Neural progenitor cell (in vitro differentiated cells): ENCODE measurements around the gene INTS4. TPM values are rescaled to one million over a fixed set of nuclear protein-coding genes. Genes with fewer than 3 reads are reported as not detected.

Experiments used
- DNase-seq: peaks from one replicate; pipeline ENCODE4 v3.0.0-alpha.2; 2016; ENCODE audit warnings: low spot score
- H2AFZ ChIP-seq: fragments of 200-600 bp; sonication (generic); replicated peaks from 2 replicates; pipeline ENCODE4 v1.6.1; 2016; ENCODE audit warnings: antibody characterized with exemption
- H3F3A ChIP-seq: fragments of 200-600 bp; sonication (generic); 2 replicates; pipeline ENCODE4 v1.6.1; 2016; ENCODE audit warnings: antibody characterized with exemption, low read depth
- H3K27ac ChIP-seq: fragments of 200-600 bp; sonication (generic); 2 replicates; pipeline ENCODE4 v1.5.1; 2016; ENCODE audit warnings: mild to moderate bottlenecking
- H3K27me3 ChIP-seq: fragments of 200-600 bp; sonication (generic); 2 replicates; pipeline ENCODE4 v1.6.1; 2016; ENCODE audit warnings: mild to moderate bottlenecking, moderate library complexity
- H3K36me3 ChIP-seq: fragments of 200-600 bp; sonication (generic); 2 replicates; pipeline ENCODE4 v1.5.1; 2016
- H3K4me1 ChIP-seq: fragments of 200-600 bp; sonication (generic); 2 replicates; pipeline ENCODE4 v1.6.1; 2016; ENCODE audit warnings: mixed run types
- H3K4me2 ChIP-seq: fragments of 200-600 bp; sonication (generic); 2 replicates; pipeline ENCODE4 v1.6.1; 2016
- H3K4me3 ChIP-seq: fragments of 200-600 bp; sonication (generic); 2 replicates; pipeline ENCODE4 v1.5.1; 2016
- H3K79me2 ChIP-seq: fragments of 200-600 bp; sonication (generic); 2 replicates; pipeline ENCODE4 v1.6.1; 2016; ENCODE audit warnings: low read depth
- H3K9ac ChIP-seq: fragments of 200-600 bp; sonication (generic); 2 replicates; pipeline ENCODE4 v1.6.1; 2016
- H3K9me3 ChIP-seq: fragments of 200-600 bp; sonication (generic); 2 replicates; pipeline ENCODE4 v1.5.1; 2016; ENCODE audit warnings: low read depth
- H4K20me1 ChIP-seq: fragments of 200-600 bp; sonication (generic); 2 replicates; pipeline ENCODE4 v1.6.1; 2016; ENCODE audit warnings: low read depth
- H3K27ac Mint-ChIP-seq: 3 replicates; pipeline ENCODE4 v1.8.0; 2021; ENCODE audit warnings: mixed read lengths
- H3K27me3 Mint-ChIP-seq: 2 replicates; pipeline ENCODE4 v1.8.0; 2022; ENCODE audit warnings: low read depth, mild to moderate bottlenecking, inconsistent platforms, moderate library complexity, mixed read lengths; ENCODE audit not compliant: insufficient read depth
- H3K36me3 Mint-ChIP-seq: 3 replicates; pipeline ENCODE4 v1.8.0; 2021; ENCODE audit warnings: mixed read lengths
- H3K4me1 Mint-ChIP-seq: 3 replicates; pipeline ENCODE4 v1.8.0; 2021; ENCODE audit warnings: mixed read lengths
- H3K4me3 Mint-ChIP-seq: 3 replicates; pipeline ENCODE4 v1.8.0; 2021; ENCODE audit warnings: mild to moderate bottlenecking, moderate library complexity, mixed read lengths
- H3K9me3 Mint-ChIP-seq: 3 replicates; pipeline ENCODE4 v1.8.0; 2020; ENCODE audit warnings: mixed read lengths
- CTCF ChIP-seq: fragments of 200-600 bp; sonication (generic); IDR thresholded peaks from 2 replicates; pipeline ENCODE4 v1.5.1; 2017; ENCODE audit warnings: antibody characterized with exemption, mild to moderate bottlenecking
- EZH2 ChIP-seq: fragments of 200-600 bp; sonication (generic); IDR thresholded peaks from 2 replicates; pipeline ENCODE4 v1.6.1; 2017; ENCODE audit warnings: antibody characterized with exemption, mild to moderate bottlenecking, moderate library complexity
- EZH2phosphoT487 ChIP-seq: fragments of 200-600 bp; sonication (generic); IDR thresholded peaks from 2 replicates; pipeline ENCODE4 v1.6.1; 2017; ENCODE audit warnings: antibody characterized with exemption
- total RNA-seq: library from RNA; depleted of rRNA; stranded (reverse); fragments of >200 nt; gene quantifications from 2 replicates; pipeline ENCODE4 v1.2.3, GENCODE V29; 2015; ENCODE audit warnings: low replicate concordance

The INTS4 gene
- total RNA-seq, 1 donor from 2014 or later: 61.5 TPM

GRCh38 chr11:78025378-78025777 lies 30.9 kb upstream of the INTS4 start:
- Histone ChIP-seq H3K4me2 (no peak overlapping the region), H3K9ac (no peak overlapping the region), H3K4me3 (no peak overlapping the region), H3K27ac (no peak overlapping the region), H3K27me3 (no peaks in the 10 kb centered on the region), H3F3A (peaks cover 22% of the 10 kb centered on the region), H4K20me1 (no peaks in the 10 kb centered on the region), H2AFZ (no peak overlapping the region), H3K79me2 (no peaks in the 10 kb centered on the region), H3K9me3 (no peaks in the 10 kb centered on the region), H3K36me3 (no peaks in the 10 kb centered on the region), H3K4me1 (peaks cover 23% of the 10 kb centered on the region)
- Mint-ChIP-seq H3K27ac (no peak overlapping the region), H3K27me3 (peaks cover 6% of the 10 kb centered on the region), H3K36me3 (no peaks in the 10 kb centered on the region), H3K4me3 (no peak overlapping the region), H3K4me1 (peaks cover 20% of the 10 kb centered on the region), H3K9me3 (no peaks in the 10 kb centered on the region)
- TF ChIP-seq EZH2 (no peak), EZH2phosphoT487 (no peak), CTCF (no peak)
- DNase-seq: no peak

GRCh38 chr11:78023426-78023825 lies 29.0 kb upstream of the INTS4 start:
- H3K36me3 Mint-ChIP-seq: no peaks in the 10 kb centered on the region
- peaks cover 6% of the 10 kb centered on the region for H3K27me3 Mint-ChIP-seq
- H4K20me1 ChIP-seq: no peaks in the 10 kb centered on the region
- no peaks in the 10 kb centered on the region for H3K79me2 ChIP-seq
- H3K27me3 ChIP-seq: no peaks in the 10 kb centered on the region
- H3K4me1 Mint-ChIP-seq: peaks cover 22% of the 10 kb centered on the region
- no peaks in the 10 kb centered on the region for H3K9me3 ChIP-seq
- TF ChIP-seq EZH2phosphoT487 (no peak), CTCF (no peak), EZH2 (no peak)
- peaks cover 21% of the 10 kb centered on the region for H3K4me1 ChIP-seq
- H3K4me3 ChIP-seq: peak overlapping the region; percentile 50
- no peaks in the 10 kb centered on the region for H3K9me3 Mint-ChIP-seq
- no peak overlapping the region for H3K27ac Mint-ChIP-seq
- H2AFZ ChIP-seq: peak overlapping the region; percentile 99
- H3K36me3 ChIP-seq: no peaks in the 10 kb centered on the region
- no peak overlapping the region for H3K27ac ChIP-seq
- H3K4me3 Mint-ChIP-seq: peak overlapping the region; percentile 77
- DNase-seq: no peak
- H3K9ac ChIP-seq: no peak overlapping the region
- peak overlapping the region; percentile 86 for H3K4me2 ChIP-seq
- H3F3A ChIP-seq: peaks cover 26% of the 10 kb centered on the region

GRCh38 chr11:78022397-78023396 lies 28.2 kb upstream of the INTS4 start, which contains the start of gene KCTD14:
TSS of gene KCTD14 (minus strand) at chr11:78023276. CDS start at chr11:78023249, 27 bp downstream.
- H4K20me1 ChIP-seq: no peaks in the 10 kb centered on the region
- peaks cover 21% of the 10 kb centered on the region for H3K4me1 ChIP-seq
- H2AFZ ChIP-seq: peak within 1 kb of the TSS; percentile 99
- H3K27me3 ChIP-seq: no peaks in the 10 kb centered on the region
- H3K79me2 ChIP-seq: no peaks in the 10 kb centered on the region
- no peak for TF ChIP-seq CTCF
- TF ChIP-seq EZH2: no peak
- TF ChIP-seq EZH2phosphoT487: no peak
- Mint-ChIP-seq H3K36me3 (no peaks in the 10 kb centered on the region), H3K9me3 (no peaks in the 10 kb centered on the region), H3K4me3 (peak within 1 kb of the TSS; percentile 77), H3K27ac (no peak within 1 kb of the TSS), H3K27me3 (peaks cover 8% of the 10 kb centered on the region), H3K4me1 (peaks cover 22% of the 10 kb centered on the region)
- peak within 1 kb of the TSS; percentile 86 for H3K4me2 ChIP-seq
- H3K9ac ChIP-seq: no peak within 1 kb of the TSS
- no peaks in the 10 kb centered on the region for H3K36me3 ChIP-seq
- peak within 1 kb of the TSS; percentile 50 for H3K4me3 ChIP-seq
- peaks cover 26% of the 10 kb centered on the region for H3F3A ChIP-seq
- no peak within 1 kb of the TSS for H3K27ac ChIP-seq
- H3K9me3 ChIP-seq: no peaks in the 10 kb centered on the region
- DNase-seq: peak; percentile 67
